ENCODE results near the gene LBHD2. TPM values are rescaled to one million over a fixed set of nuclear protein-coding genes. Genes with fewer than 3 reads are reported as not detected.
"Not testable (repeated sequence)": the region's sequence is repeated elsewhere in the genome, so short reads cannot be mapped to it uniquely, and the experiment has no call there.

The LBHD2 gene
- total RNA-seq, 1 donor from 2014 or later = not detected

DNA sequence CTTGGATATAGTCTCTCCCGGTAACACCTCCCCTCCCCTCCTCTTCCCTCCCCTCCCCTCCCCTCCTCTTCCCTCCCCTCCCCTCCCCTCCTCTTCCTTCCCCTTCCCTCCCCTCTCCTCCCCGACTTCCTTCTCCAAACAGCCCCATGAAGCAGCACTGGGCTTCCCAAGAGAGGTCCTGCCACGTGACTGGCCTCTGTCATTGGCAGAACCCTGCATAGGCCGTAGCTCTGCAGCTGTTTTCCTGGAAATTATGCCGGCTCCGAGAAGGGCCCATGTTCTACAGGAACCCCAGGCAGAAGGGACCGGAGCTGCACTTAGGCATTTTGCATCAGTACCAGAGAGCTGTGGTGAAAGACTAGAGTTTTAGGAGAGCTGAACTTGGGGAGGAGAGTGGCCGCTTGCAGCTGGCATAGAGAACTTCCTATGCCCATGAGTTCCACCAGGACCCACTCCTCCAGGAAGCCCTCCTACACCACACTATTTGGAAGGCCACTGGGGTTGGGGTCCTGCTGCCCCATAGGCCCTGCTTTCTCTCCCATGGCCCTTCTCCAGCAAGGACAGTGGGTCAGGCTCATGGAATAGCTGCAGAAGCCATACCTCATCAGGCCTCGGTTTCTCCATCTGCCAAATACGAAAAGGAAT, 34.1 kb downstream of the LBHD2 start:
- DNase-seq (ENCODE audit: low read depth in 2 of 2) = peak in 1 of 2 donors; percentile 72

DNA sequence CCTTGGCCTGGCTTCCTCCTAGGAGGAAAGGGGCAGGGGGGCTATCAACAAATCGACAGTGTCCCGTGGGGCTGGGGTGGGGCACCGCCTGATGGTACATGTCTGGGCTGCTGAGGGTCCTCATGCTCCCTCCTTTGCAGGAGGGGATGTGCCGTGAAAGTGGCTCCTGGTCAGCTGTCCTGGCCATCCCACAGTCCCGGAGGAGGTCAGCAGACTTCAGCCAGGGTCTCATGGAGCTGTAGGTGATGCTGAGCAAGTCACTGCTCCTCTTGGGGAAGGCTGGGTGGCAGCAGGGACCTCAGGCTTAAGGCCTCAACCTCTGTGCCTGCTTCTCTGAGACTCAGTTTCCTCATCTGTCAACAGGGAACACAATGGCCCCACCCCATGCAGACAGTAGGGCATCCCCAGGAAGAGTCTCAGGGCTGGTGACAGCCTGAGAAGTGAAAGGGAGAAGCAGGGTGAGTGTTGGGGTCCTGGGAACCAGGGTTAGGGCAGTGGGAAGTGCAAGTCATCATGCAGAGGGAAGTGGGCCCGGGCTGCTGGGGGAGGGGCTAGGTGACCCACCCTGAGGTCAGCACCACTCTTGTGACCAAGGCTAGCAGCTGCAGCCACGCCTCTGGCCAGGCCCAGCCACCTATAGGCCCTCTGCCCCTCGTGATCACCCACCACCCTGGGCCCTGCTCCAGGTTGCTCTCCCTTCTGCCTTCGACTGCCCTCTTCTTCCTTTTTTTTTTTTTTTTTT, 34.8 kb downstream of the LBHD2 start:
- DNase-seq (ENCODE audit: low read depth in 2 of 2) = no peak

DNA sequence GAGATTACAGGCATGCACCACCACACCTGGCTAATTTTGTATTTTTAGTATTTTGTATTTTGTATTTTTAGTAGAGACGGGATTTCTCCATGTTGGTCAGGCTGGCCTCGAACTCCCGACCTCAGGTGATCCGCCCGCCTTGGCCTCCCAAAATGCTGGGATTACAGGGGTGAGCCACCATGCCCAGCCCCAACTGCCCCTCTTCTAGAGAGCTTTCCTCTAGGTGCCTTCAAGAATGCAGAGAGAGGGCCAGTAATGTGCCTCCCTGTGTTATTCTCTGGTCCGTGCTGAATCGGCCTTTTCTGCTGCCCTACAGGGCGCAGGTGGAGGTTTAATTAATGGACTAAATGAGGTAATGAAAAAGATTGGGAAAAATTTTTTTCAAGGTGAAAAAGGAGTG, 35.5 kb downstream of the LBHD2 start:
- DNase-seq (ENCODE audit: low read depth in 2 of 2) = not testable (repeated sequence)

DNA sequence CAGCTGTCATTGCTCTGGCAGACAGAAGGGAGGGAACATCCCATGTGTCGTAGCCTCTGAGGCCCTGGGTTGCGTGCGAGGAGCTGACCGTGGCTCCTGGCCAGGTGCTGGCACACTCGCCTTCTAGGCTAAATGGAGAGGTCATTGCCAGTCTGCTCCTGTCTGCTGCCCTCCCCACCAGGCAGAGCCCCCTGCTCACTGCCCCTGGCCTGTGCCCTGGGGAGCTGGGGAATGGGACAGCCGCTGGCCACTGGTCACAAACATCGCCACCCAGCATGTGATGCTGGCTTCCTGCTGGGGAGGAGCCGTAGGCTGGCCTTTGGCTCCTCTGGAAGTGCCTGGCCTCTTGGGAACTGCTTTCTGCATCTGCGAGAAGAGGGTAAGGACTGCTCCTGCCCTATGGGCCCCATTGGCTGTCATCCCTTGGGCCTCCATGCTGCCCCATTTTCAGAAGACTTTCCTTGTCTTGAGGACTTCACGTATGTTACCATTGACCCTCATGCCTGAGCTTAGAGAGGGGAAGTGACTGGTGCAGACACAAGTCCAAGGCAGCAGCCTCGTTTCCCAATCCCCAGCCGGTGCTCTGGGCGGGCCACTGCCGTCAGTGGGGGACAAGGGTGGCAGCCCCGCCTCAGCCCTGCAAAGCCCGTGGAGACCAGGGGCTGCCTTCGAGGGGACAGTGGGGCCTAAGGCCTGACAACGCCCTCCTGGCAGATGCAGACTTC, 37.3 kb downstream of the LBHD2 start:
- peak in 1 of 2 donors; percentile 29 for DNase-seq (ENCODE audit: low read depth in 2 of 2)

DNA sequence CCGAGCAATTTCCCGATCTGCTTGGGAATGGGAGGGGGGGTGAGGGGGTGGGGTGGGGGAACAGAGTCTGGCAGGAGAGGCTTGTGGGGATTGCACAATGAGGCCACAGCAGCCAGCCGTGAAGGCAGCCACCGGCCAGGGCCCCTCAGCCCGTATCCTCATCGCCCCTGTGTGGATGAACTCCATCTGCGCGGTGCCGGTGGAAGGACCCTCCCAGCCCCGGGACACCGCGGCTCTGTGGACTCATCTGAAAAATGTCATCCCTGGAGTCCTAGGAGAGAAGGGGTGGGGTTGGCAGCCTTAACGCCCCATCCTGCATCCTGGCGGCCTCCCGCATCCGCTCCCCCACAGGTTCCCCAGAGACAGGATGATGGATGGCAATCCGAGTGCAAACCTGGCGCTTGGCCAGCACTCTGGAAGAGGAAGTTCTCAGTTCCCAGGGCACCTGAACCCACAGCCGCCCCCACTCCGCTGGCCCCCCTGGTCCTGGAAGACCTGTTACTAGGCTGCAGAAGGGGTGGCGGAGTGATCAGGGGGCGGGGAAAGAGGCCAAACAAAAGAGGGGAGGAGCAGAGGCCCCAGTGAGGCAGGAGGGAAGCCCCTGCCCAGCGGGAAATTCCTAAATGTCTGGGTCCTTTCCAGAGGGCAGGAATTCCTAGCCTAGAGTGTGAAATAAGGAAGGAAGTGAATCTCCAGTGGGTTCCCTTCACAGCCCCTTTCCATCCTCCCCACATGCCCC, 38.0 kb downstream of the LBHD2 start:
- peak; percentile 87 to 92 for DNase-seq (ENCODE audit: low read depth in 2 of 2)

DNA sequence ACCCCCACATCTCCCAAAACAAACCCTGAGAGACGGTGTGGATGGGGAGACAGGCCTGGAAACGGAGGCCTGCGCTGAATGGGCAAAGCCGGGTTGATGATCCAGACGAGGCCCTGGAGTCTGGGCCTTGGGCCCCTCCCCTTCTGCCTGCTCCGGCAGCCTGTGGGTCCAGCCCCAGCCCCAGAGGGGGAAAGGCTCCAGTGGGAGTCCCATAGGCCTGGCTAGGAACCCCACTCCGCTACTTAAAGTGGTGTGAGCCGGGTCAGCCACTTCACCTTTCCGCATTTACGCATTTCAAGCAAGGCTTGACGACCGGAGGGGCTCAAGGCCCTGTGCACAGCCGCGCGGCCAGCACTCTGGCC, 38.6 kb downstream of the LBHD2 start:
- DNase-seq (ENCODE audit: low read depth in 2 of 2) = no peak

DNA sequence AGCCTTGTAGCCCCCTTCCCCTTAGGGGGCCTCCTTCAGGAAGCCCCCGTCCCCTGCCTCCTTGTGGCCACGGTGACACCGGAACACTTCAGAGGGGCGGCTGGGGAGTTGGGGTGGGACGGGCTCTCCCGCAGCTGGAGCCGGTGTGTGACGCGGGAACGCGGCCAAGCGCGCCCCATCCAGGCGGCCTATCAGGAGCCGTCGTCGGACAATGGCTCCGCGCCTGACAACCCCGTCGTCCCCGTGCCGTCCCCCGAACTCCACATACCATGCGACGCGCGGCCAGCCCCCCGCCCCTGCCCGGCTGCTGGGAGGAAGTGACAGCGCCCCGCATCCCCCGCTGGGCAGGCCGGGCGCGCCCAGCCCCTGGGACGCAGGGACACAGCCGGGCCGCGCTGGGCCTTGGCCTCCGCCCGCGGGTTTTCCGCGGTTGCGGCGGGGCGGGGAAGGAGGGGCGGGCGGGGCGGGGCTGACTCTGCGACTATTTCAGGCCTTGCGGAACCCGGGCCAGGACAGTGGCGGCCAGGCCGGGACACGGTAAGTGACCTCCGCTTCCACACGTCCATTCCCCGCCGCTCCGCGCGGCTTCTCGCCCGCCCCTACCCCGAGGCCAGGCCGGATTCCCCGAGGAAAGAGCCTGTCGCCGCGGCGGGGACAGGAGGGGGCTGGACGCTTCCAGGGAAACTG, 39.1 kb downstream of the LBHD2 start, which contains the start of gene TNFAIP2:
TNFAIP2 (plus strand) TSS at position 515 of the 687 bp plus-strand sequence. CDS start 2,997 bp downstream, outside the sequence.
- peak in 1 of 2 donors; percentile 70 for DNase-seq (ENCODE audit: low read depth in 2 of 2)

DNA sequence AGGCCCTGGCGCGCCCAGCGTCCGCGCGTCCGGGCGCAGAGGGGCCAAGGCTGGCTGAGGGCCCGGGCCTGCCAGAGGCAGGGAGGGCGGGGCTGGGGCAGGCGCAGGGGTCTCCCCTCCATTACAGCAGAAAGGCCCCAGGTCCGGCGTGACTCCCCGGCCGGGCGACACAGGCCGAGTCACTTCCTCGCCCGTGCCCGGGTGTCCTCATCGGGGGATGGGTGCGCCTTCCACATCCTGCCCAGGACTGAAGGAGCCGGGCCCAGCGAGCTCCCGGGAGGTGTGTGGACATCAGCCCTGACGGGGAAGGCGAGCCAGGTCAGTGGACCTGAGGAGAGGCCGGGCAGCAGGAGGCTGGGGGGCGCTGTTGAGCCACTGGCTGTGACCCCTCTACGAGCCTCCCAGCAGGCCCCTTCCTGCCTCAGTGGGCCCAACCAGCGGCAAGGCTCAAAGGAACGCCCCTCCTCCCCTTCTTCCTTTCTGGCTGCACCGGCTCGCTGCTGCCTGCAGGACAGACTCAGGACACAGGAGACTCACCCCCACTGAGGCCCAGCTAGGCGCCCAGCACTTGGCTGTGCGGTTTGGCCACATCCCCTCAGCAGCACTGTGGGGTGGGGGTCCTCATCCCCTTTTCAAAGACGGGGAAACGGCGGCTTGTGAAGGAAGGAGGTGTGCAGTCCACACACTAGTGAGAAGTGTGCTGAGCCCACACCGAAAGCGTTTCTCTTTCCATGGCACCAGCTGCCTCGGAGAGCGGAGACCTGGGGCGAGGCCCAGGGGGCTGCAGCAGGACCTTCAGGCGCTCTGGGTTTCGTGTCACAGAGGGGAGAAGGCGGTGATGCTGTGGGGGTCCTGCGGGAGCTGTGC, 39.9 kb downstream of the LBHD2 start:
- peak in 1 of 2 donors; percentile 69 for DNase-seq (ENCODE audit: low read depth in 2 of 2)

DNA sequence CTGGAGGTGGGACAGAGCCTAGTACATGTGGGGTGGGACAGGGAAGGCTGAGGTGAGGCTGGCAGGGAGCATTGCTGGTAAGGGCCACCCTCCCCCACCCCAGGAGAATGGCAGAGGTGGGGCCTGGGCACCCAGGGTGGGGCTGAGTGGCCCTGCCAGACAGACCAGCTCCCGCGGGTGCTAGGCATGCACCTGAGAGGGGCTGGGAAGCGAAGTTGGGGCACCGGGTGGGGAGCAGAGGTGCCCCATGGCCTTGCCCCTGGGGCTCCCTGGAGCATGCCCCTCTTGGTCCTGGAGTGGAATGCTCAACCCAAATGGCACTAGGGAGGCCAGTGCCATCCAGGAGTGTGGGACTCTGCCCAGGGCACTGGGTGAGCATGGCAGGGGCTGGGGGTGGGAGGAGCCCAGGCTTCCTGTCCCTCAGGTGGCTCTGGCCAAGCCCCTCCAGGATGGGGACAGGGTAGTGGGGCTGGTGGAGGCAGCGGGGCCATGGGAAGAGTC, 40.5 kb downstream of the LBHD2 start:
- DNase-seq (ENCODE audit: low read depth in 2 of 2) = no peak

DNA sequence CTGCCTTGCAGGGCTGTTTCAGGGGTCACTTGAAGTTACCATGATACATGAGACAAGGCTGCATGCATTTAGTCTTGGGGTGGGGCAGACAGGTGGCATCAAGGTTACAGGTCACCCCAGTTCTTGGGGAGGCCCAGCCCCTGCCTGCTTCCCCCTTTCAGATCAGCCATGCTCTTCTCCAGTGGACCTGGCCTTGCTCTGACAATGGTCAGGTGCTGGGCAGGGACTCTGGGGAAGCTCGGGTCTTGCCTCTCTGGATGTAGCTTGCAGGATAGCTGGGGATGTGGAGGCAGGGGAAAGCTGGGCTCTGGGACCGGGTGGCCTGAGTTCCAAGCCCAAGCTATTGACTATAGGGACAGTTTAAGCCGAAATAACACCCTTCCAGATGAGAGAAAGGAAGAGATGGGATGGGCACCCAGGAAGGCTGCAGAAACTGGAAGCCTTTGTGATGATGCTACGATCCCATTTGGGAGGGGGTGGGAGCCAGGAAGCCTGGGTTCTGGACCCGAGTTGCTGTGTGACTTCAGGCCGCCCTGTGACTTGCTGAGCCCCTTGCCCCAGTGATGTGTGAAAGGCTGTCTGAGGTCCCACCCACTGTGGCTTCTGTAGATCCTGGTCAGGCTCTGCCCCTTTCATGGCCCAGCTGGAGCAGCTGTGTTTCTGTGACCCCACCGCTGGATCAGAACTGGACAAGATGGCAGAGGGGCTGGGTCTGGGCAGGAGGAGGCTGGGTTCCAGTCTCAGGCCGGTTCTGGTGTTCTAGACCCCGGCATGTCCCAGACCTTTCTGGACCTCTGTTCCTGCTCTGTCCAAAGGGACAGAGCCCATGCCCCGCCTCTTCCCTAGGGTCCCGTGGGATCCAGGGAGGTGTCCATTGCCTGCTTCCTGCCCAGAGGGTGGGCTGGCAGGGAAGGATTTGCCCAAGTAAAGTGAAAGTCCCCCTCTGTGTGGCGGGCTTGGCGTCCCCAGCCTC, 41.4 kb downstream of the LBHD2 start:
- DNase-seq (ENCODE audit: low read depth in 2 of 2) = no peak

DNA sequence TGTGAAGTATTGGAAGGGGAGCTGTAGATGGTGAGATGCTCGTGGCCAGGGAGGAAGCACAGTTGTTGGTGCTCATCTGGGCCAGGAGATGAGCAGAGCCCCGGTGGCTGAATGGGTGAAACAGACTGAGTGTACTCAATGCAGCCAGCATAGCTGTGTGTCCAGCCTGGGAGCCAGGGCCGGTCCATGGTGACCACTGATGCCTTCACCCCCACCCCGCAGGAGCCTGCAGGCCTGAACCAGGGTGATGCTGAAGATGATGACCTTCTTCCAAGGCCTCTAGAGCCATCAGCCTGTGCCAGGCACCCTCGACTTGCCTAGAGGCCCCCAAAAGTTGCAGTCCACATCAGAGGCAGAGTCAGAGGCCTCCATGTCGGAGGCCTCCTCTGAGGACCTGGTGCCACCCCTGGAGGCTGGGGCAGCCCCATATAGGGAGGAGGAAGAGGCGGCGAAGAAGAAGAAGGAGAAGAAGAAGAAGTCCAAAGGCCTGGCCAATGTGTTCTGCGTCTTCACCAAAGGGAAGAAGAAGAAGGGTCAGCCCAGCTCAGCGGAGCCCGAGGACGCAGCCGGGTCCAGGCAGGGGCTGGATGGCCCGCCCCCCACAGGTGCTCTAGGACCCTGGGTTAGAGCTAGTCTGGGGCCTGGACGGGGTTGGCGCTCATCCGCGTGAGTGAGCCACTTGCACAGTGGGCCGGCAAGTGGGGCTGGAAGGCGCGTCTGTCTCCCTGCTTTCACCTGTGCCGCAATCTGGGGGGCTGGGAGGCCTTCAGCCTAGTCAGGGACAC, 42.3 kb downstream of the LBHD2 start:
- no peak for DNase-seq (ENCODE audit: low read depth in 2 of 2)

DNA sequence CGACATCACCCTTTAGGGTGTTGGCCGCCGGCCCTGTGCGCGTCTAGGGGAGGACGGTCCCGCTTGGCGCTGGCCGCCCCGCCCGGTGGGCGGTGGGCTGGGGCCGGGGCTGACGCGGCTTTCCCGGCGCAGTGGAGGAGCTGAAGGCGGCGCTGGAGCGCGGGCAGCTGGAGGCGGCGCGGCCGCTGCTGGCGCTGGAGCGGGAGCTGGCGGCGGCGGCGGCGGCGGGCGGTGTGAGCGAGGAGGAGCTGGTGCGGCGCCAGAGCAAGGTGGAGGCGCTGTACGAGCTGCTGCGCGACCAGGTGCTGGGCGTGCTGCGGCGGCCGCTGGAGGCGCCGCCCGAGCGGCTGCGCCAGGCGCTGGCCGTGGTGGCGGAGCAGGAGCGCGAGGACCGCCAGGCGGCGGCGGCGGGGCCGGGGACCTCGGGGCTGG, 42.9 kb downstream of the LBHD2 start:
- DNase-seq (ENCODE audit: low read depth in 2 of 2) = peak in 1 of 2 donors; percentile 29

DNA sequence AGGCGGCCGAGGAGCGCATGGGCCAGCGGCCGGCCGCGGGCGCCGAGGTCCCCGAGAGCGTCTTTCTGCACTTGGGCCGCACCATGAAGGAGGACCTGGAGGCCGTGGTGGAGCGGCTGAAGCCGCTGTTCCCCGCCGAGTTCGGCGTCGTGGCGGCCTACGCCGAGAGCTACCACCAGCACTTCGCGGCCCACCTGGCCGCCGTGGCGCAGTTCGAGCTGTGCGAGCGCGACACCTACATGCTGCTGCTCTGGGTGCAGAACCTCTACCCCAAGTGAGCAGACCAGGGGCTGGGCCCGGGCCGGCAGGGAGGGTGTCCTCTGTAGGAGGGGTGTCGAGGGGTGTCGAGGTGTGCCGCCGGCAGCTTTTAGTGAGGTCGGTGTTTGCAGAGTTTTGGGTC, 43.3 kb downstream of the LBHD2 start:
- no peak for DNase-seq (ENCODE audit: low read depth in 2 of 2)

DNA sequence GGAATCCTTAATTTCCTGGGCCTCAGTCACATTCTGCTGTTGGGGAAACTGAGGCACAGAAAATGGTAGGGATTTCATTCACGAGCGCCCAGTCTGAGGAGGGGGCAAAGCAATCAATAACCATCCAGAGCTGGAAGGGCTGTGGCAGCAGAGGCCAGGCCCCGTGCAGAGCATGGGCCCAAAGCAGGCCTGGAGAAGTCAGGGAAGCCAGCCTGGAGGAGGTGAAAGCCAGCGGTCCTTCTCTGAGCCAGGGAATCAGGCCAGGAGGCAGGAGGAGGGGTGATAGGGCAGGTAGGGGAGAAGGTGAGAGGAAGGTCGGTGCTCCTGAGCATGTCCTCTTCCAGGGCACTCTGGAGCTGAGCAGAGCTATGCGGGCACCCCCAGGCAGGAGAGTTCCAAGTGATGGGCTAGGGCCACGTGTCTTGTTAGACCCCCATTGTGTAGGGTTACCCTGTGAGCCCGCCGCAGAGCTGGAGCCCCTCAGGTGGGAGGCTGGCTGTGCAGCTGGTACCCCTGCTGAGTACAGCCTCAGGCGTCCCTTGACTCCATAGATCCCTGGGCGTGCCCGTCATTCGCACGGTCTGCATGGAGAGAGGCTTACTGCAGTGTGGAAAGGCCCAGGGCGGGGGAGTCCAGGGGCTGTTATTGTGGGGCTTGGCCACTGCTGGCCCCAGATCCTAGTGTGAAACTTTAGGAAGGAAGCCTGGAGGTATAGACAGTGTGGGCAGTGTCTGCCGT, 44.0 kb downstream of the LBHD2 start:
- no peak for DNase-seq (ENCODE audit: low read depth in 2 of 2)

DNA sequence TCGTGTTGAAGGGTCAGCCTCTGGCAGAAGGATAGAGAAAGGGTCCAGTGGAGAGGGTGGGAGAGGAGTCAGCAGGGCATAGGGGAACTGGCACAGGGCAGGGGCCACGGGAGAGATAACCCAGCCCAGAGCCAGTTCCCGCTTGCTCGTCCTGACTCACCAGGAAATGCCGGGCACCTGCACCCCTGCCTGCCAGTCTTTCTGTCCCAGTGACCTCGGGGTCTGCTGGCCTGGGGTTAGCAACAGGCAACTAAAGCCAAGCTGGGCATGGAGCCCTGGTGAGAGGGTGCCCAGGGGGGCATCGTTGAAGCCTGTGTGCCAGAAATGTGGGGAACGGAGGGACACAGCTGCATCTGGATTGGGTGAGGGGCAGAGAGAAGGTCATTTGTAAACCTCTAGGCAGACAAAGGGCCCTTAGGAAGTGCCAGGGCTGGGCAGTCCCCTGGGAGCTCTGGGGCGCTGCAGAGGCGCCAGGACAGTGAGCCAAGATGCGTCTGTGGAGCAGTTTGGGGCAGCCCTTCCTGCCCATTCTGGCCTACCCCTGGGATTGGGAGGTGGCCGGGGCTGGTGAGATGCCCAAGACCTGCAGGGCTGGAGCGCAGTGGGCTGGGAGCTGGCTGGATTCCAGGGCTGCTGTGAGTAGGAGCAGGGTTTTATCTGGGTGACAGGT, 44.8 kb downstream of the LBHD2 start:
- DNase-seq (ENCODE audit: low read depth in 2 of 2) = peak in 1 of 2 donors; percentile 35

DNA sequence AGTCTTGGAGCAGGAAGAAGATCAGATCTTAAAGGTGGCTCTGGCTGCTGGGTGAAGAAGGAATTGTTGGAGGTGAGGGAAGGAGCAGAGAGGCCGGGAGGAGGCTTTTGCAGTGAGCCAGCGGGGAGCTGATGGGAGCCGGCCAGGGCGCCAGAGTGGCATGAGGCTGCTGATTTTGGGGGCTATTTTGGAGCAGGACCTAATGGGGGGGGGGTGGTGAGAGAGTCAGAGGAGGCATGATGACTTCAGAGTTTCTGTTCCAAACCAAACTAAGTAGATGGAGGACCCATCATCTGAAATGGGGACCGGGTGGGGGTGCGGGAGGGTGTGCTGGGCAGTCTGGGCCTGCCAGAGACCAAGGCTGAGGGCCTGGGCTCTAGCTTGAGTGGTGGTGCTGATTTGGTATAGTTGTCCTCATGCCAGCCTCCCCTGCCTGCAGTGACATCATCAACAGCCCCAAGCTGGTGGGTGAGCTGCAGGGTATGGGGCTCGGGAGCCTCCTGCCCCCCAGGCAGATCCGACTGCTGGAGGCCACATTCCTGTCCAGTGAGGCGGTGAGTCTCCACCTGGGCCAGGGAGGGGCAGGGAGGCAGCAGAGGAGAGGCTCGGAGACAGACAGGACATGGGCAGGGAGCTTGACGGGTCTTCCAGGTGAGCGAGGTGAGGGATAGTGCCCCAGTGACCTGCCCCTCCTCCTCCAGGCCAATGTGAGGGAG, 45.4 kb downstream of the LBHD2 start:
- DNase-seq (ENCODE audit: low read depth in 2 of 2) = no peak

All from dermis microvascular lymphatic vessel endothelial cell (primary cell).